Adipocyte (in vitro differentiated cells): ENCODE results near the gene GLG1.

Experiments used
- DNase-seq: peaks from one replicate; pipeline ENCODE4 v3.0.0-alpha.2; 2015; ENCODE audit warnings: low read depth
- H3K27me3 ChIP-seq: replicated peaks from 2 replicates; pipeline ENCODE4 v1.7.0; 2013; ENCODE audit warnings: mild to moderate bottlenecking, low read length, moderate library complexity; ENCODE audit not compliant: control insufficient read depth, insufficient read depth
- H3K36me3 ChIP-seq: 2 replicates; pipeline ENCODE4 v1.7.0; 2013; ENCODE audit warnings: low read length, mild to moderate bottlenecking, moderate library complexity; ENCODE audit not compliant: control insufficient read depth, insufficient read depth, severe bottlenecking
- H3K4me1 ChIP-seq: 2 replicates; pipeline ENCODE4 v1.7.0; 2013; ENCODE audit warnings: mild to moderate bottlenecking, low read length, moderate library complexity; ENCODE audit not compliant: control insufficient read depth, insufficient read depth
- H3K4me3 ChIP-seq: 2 replicates; pipeline ENCODE4 v1.7.0; 2013; ENCODE audit warnings: mild to moderate bottlenecking, low read length, moderate library complexity
- H3K9ac ChIP-seq: 2 replicates; pipeline ENCODE4 v1.7.0; 2013; ENCODE audit warnings: mild to moderate bottlenecking, low read length, moderate library complexity
- H3K9me3 ChIP-seq: 2 replicates; pipeline ENCODE4 v1.7.0; 2013; ENCODE audit warnings: mild to moderate bottlenecking, low read length, moderate library complexity; ENCODE audit not compliant: control insufficient read depth

Gene GLG1

GRCh38 chr16:74496054-74496453 is 110.9 kb downstream of the GLG1 start:
- Histone ChIP-seq H3K36me3 (peaks cover 41% of the 10 kb centered on the region), H3K4me3 (no peak overlapping the region)
- no peak for DNase-seq

GRCh38 chr16:74492976-74493375 is 113.9 kb downstream of the GLG1 start:
- Histone ChIP-seq H3K9me3 (no peaks in the 10 kb centered on the region), H3K36me3 (peaks cover 54% of the 10 kb centered on the region), H3K9ac (no peak overlapping the region), H3K4me1 (no peaks in the 10 kb centered on the region), H3K4me3 (no peak overlapping the region), H3K27me3 (no peaks in the 10 kb centered on the region)
- DNase-seq, result no peak

More at GRCh38 chr16:74496054-74496453, 110.9 kb downstream of the GLG1 start:
- Histone ChIP-seq H3K4me1 (no peaks in the 10 kb centered on the region), H3K9ac (no peak overlapping the region), H3K27me3 (no peaks in the 10 kb centered on the region), H3K9me3 (no peaks in the 10 kb centered on the region)

GRCh38 chr16:74487634-74488495 is 119.0 kb downstream of the GLG1 start:
- H3K36me3 ChIP-seq, result peaks cover 49% of the 10 kb centered on the region
- DNase-seq, result no peak
- no peaks in the 10 kb centered on the region for H3K27me3 ChIP-seq
- no peak overlapping the region for H3K4me3 ChIP-seq
- H3K4me1 ChIP-seq, result no peaks in the 10 kb centered on the region
- H3K9me3 ChIP-seq, result no peaks in the 10 kb centered on the region
- no peak overlapping the region for H3K9ac ChIP-seq

- DNase-seq, result no peak
- H3K4me1 ChIP-seq, result no peaks in the 10 kb centered on the region
- no peaks in the 10 kb centered on the region for H3K9me3 ChIP-seq
- H3K36me3 ChIP-seq, result peaks cover 44% of the 10 kb centered on the region
- no peak overlapping the region for H3K4me3 ChIP-seq
- no peaks in the 10 kb centered on the region for H3K27me3 ChIP-seq
- H3K9ac ChIP-seq, result no peak overlapping the region
Measured at GRCh38 chr16:74485916-74486315, 121.0 kb downstream of the GLG1 start.

GRCh38 chr16:74480150-74481029 is 126.5 kb downstream of the GLG1 start:
- Histone ChIP-seq H3K4me1 (peaks cover 18% of the 10 kb centered on the region), H3K36me3 (peaks cover 43% of the 10 kb centered on the region), H3K9ac (peak overlapping the region; percentile 43), H3K4me3 (peak overlapping the region; percentile 34), H3K9me3 (no peaks in the 10 kb centered on the region), H3K27me3 (no peaks in the 10 kb centered on the region)
- DNase-seq, result peak; percentile 78

GRCh38 chr16:74477226-74477625 is 129.7 kb downstream of the GLG1 start:
- Histone ChIP-seq H3K9ac (no peak overlapping the region), H3K4me3 (no peak overlapping the region), H3K36me3 (peaks cover 45% of the 10 kb centered on the region), H3K9me3 (no peaks in the 10 kb centered on the region), H3K27me3 (no peaks in the 10 kb centered on the region), H3K4me1 (peaks cover 18% of the 10 kb centered on the region)
- DNase-seq, result no peak

- no peaks in the 10 kb centered on the region for H3K9me3 ChIP-seq
- H3K36me3 ChIP-seq, result peaks cover 71% of the 10 kb centered on the region
- H3K9ac ChIP-seq, result no peak overlapping the region
- no peak for DNase-seq
- H3K4me1 ChIP-seq, result peaks cover 5% of the 10 kb centered on the region
- H3K4me3 ChIP-seq, result no peak overlapping the region
- H3K27me3 ChIP-seq, result no peaks in the 10 kb centered on the region
Measured at GRCh38 chr16:74474416-74474815, 132.5 kb downstream of the GLG1 start.

- H3K4me1 ChIP-seq, result no peaks in the 10 kb centered on the region
- no peaks in the 10 kb centered on the region for H3K27me3 ChIP-seq
- DNase-seq, result no peak
- H3K4me3 ChIP-seq, result no peak overlapping the region
- H3K9ac ChIP-seq, result no peak overlapping the region
- peaks cover 90% of the 10 kb centered on the region for H3K36me3 ChIP-seq
- H3K9me3 ChIP-seq, result no peaks in the 10 kb centered on the region
Measured at GRCh38 chr16:74472540-74472939, 134.4 kb downstream of the GLG1 start.

GRCh38 chr16:74472010-74472409 is 134.9 kb downstream of the GLG1 start:
- no peak overlapping the region for H3K9ac ChIP-seq
- no peak overlapping the region for H3K4me3 ChIP-seq
- H3K27me3 ChIP-seq, result no peaks in the 10 kb centered on the region
- H3K9me3 ChIP-seq, result no peaks in the 10 kb centered on the region
- H3K36me3 ChIP-seq, result peaks cover 90% of the 10 kb centered on the region
- DNase-seq, result no peak
- H3K4me1 ChIP-seq, result no peaks in the 10 kb centered on the region

- H3K36me3 ChIP-seq, result peaks cover 92% of the 10 kb centered on the region
- no peaks in the 10 kb centered on the region for H3K27me3 ChIP-seq
- H3K9ac ChIP-seq, result no peak overlapping the region
- peaks cover 12% of the 10 kb centered on the region for H3K4me1 ChIP-seq
- no peak for DNase-seq
- no peaks in the 10 kb centered on the region for H3K9me3 ChIP-seq
- no peak overlapping the region for H3K4me3 ChIP-seq
Measured at GRCh38 chr16:74469946-74470478, 136.9 kb downstream of the GLG1 start.
